Activated naive CD8-positive, alpha-beta T cell treated with anti-CD3 and anti-CD28 coated beads, Interleukin-2, amount 50 U/mL, for 16 hours (primary cell): ENCODE measurements around the gene LAX1.

Experiments
- DNase-seq: peaks from one replicate; pipeline ENCODE4 v3.0.0-alpha.2; 2020; ENCODE audit warnings: low read depth, low spot score

Gene LAX1

DNA sequence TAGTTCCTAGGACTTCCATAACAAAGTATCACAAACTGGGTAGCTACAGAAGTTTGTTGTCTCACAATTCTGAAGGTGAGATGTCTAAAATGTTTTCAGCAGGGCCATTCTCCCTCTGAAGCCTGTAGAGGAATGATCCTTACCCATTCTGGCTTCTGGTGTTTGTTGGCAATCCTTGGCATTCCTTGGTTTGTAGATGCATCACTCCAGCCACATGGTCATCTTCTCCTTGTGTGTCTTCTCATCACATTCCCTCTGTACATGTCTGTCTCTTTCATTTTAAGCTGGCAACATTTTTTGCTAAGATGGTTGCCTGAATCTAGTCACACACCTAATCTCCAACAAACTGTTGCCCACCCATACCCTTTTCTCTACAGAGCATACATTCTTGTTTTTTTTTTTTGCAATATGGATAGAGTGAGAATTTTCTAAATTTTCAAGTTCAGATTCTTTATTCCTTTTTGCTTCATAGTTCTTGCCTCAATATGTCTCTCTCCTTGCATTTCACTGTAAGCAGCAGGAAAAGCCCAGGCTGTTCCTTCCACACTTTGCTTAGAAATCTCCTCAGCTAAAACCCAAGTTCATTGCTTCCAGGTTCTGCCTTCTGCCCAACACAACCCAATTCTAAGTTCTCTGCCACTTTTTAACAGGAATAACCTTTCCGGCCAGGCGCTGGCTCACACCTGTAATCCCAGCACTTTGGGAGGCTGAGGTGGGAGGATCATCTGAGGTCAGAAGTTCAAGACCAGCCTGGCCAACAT lies 48.8 kb downstream of the LAX1 start:
- DNase-seq = no peak

DNA sequence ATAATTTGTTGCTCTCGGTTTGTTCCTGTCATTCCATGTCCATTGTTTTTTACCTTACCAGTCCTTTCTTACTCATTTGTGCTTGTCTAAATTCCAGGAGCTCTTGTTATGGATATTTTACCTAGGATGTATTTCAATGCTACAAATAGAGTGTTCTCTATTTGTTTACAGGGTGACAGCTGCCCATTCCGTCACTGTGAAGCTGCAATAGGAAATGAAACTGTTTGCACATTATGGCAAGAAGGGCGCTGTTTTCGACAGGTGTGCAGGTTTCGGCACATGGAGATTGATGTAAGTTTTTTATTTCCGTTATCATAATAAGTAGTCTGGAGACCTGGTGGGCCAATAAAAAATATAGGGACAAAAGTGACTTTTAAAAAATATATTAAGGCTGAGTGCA lies 53.4 kb downstream of the LAX1 start:
- no peak for DNase-seq

DNA sequence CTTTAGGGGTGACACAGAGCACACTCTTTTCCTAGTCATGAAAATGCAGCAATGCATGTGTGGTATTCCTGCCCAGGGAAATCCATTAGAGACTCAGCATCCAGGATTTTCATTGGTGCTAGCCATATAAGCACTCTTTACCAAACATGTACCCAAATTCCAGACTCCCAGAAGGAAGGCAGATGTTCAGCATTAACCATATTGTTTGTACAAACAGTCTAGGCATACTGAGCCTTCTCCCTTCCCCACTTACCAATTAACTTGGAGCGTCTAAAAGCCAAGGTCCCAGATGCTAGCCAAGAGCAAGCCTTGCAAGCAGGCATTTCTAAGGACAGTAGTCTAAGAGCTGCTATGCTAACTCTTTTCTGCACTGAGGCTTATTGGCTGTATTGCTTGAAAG lies 58.3 kb downstream of the LAX1 start:
- DNase-seq = no peak
